Activated T-cell treated with anti-CD3 and anti-CD28 coated beads for 24 hours (primary cell): ENCODE results near the gene C4B.
"Not testable (repeated sequence)": the region's sequence is repeated elsewhere in the genome, so short reads cannot be mapped to it uniquely, and the experiment has no call there.

ENCODE experiments used
- DNase-seq: peaks from one replicate; pipeline ENCODE4 v3.0.0-alpha.2; 2020; ENCODE audit warnings: low read depth

The C4B gene

DNA sequence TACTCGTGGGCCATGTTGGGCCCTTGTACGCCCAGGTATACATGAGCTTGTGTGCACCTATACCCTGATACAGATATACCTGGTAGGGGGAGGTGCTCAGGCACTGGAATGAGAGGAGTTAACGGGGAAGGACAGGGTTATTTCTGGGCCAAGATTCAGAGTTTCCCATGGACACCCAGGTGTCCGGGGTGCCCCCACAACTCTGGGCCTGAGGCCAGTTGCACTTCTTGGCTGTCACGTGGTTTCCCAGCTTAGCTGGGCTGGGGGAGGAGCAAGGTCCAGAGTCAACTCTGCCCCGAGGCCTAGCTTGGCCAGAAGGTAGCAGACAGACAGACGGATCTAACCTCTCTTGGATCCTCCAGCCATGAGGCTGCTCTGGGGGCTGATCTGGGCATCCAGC lies 32.9 kb upstream of the C4B start, which contains the start of gene C4A:
Gene C4A, plus strand, starts transcription at position 314 of the 400 bp plus-strand sequence. Its CDS starts 51 bp downstream, at position 365.
- not testable (repeated sequence) for DNase-seq

- not testable (repeated sequence) for DNase-seq
Measured at GRCh38 chr6:31989363-31989762, 25.2 kb upstream of the C4B start.

DNA sequence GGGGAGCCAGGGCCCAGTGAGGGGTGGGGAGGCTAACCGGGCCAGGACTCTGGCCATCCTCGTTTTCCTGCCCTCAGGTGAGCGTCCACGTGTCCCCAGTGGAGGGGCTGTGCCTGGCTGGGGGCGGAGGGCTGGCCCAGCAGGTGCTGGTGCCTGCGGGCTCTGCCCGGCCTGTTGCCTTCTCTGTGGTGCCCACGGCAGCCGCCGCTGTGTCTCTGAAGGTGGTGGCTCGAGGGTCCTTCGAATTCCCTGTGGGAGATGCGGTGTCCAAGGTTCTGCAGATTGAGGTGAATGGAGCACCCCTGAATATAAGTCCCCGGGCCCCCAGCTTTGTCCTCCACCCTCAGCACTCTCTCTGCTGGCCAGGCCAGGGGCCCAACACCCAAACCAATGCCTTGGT lies 20.2 kb upstream of the C4B start:
- not testable (repeated sequence) for DNase-seq

DNA sequence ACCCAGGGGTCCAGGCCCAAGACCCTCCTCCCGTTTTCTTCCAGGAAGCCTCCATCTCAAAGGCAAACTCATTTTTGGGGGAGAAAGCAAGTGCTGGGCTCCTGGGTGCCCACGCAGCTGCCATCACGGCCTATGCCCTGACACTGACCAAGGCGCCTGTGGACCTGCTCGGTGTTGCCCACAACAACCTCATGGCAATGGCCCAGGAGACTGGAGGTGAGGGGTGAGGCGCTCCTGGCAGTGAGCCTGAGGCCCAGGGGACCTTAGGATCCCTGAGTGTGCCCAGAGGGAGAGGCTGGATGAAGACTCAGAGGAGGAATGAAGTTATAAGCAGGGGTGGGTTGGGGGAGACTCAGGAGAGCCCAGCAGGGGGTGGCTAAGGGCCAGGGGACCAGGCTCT lies 18.2 kb upstream of the C4B start:
- DNase-seq: not testable (repeated sequence)

DNA sequence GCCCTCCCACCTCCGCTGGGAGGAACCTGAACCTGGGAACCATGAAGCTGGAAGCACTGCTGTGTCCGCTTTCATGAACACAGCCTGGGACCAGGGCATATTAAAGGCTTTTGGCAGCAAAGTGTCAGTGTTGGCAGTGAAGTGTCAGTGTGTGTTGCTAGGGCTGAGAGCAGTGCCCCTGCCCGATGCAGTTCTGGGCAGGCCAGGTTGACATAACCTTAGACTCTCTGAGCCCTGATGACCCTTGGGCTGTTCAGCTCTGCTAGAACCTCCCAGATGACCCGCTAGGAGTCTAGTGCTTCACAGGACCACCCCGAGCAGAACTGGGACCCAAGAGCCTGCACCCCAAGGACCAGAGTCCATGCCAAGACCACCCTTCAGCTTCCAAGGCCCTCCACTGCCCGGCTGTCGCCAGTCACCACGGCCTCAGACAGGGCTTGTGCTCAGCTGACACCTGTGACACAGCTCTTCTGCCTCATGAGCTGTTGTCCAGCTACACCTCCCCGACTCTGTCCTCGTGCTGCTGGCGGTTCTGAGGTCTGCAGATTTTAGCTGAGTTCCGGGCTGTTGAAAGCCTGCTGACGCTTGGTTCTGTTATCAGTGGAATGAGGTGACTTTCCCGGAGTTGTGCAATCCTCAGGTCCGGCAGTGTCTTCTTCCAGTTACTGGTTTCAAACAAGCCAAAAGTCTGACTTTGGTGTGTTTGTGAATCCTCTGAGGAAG lies 11.9 kb upstream of the C4B start:
- DNase-seq: not testable (repeated sequence)

- DNase-seq: not testable (repeated sequence)
Measured at GRCh38 chr6:32003301-32003700, 11.3 kb upstream of the C4B start.

DNA sequence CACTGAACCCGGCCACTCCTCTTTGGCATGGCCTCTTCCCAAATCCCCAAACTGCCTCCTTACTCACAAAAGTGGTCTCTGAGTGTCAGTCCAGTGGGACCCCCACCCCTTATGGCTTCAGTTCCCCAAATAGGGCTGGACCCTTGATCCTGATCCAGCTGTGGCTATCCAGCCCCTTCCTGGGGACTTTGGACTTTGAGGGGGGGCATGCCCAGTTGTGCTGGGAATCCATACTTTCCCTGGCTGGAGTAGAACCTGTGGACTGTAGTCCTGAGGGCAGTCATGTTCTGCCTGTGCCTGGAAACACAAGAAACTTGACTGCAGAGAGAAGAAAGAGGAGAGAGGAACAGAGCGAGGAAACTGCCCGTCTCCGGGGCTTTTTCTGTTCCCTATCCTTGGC lies 10.2 kb upstream of the C4B start:
- DNase-seq: not testable (repeated sequence)

- not testable (repeated sequence) for DNase-seq
Measured at GRCh38 chr6:32004864-32005537, 9.6 kb upstream of the C4B start.

- not testable (repeated sequence) for DNase-seq
Measured at GRCh38 chr6:32005538-32005880, 9.1 kb upstream of the C4B start.

GRCh38 chr6:32005991-32006529 lies 8.5 kb upstream of the C4B start:
- not testable (repeated sequence) for DNase-seq

- DNase-seq: not testable (repeated sequence)
Measured at GRCh38 chr6:32007086-32007485, 7.5 kb upstream of the C4B start.

DNA sequence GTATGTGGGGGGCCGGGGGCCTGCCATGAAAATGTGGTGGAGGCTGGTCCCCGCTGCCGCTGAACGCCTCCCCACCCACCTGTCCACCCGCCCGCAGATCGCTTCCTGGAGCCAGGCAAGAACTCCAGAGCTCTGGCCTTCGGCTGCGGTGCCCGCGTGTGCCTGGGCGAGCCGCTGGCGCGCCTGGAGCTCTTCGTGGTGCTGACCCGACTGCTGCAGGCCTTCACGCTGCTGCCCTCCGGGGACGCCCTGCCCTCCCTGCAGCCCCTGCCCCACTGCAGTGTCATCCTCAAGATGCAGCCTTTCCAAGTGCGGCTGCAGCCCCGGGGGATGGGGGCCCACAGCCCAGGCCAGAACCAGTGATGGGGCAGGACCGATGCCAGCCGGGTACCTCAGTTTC lies 6.6 kb upstream of the C4B start:
- DNase-seq: not testable (repeated sequence)

GRCh38 chr6:32008616-32009015 lies 6.0 kb upstream of the C4B start:
- DNase-seq: not testable (repeated sequence)

GRCh38 chr6:32009537-32009936 lies 5.1 kb upstream of the C4B start:
- not testable (repeated sequence) for DNase-seq

GRCh38 chr6:32010856-32011530 lies 3.6 kb upstream of the C4B start:
- DNase-seq: not testable (repeated sequence)

DNA sequence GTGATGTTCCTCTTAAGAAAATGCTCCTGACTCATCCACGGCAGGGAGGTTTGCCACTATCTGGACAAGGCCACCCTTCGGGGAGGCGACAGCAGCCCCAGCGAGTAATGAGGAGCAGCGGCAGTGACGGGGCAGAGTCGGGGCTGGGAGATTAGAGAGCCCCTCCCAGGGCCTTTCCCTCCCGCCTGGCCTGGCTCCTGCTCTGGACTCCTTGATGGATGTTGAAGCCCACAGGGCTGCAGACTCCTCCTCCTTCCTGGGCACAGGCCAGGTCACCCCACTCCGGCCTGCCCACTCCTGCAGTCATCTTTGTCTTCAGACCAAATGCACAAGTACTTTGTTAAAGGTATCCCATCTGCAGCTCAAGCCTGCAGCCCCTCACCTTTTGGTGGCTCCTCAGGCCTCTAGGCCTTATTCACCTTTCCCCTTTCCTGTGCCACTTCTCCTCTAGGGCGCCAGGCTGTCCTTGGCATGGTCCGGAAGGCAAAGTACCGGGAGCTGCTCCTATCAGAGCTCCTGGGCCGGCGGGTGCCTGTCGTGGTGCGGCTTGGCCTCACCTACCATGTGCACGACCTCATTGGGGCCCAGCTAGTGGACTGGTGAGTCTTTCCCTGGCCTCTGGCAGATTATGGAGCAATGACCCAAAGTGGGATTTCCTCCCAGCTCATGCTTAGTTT lies 1.5 kb upstream of the C4B start:
- DNase-seq: not testable (repeated sequence)

GRCh38 chr6:32013738-32014137 lies 857 bp upstream of the C4B start:
- DNase-seq: not testable (repeated sequence)

DNA sequence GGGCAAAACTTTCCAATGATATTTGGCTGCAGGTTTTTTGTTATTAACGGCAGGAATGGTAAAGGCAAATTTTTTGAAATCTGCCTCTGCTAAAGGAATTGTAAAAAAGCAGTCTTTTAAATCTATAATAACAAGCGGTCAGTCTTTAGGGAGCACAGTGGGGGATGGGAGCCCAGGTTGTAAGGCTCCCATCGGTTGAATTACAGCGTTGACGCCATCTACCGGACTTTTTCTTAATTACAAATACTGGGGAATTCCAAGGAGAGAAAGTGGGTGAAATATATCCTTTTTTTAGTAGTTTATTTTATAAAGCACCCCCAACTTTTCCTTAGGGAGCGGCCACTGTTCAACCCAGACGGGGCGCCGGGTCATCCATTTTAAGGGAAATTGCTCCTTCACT lies 7.5 kb downstream of the C4B start:
- DNase-seq: not testable (repeated sequence)

GRCh38 chr6:32028631-32029030 lies 14.0 kb downstream of the C4B start:
- not testable (repeated sequence) for DNase-seq

DNA sequence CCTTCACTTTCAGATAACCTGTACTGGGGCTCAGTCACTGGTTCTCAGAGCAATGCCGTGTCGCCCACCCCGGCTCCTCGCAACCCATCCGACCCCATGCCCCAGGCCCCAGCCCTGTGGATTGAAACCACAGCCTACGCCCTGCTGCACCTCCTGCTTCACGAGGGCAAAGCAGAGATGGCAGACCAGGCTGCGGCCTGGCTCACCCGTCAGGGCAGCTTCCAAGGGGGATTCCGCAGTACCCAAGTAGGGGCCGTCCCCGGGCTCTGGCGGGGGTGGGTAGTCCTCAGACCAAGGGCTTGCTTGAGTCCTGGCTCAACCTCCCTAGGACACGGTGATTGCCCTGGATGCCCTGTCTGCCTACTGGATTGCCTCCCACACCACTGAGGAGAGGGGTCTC lies 15.0 kb downstream of the C4B start:
- DNase-seq: not testable (repeated sequence)

GRCh38 chr6:32035283-32036013 lies 20.9 kb downstream of the C4B start:
- DNase-seq: not testable (repeated sequence)
